ENCODE results near the gene USP5.

- TF ChIP-seq, protein P1, sequence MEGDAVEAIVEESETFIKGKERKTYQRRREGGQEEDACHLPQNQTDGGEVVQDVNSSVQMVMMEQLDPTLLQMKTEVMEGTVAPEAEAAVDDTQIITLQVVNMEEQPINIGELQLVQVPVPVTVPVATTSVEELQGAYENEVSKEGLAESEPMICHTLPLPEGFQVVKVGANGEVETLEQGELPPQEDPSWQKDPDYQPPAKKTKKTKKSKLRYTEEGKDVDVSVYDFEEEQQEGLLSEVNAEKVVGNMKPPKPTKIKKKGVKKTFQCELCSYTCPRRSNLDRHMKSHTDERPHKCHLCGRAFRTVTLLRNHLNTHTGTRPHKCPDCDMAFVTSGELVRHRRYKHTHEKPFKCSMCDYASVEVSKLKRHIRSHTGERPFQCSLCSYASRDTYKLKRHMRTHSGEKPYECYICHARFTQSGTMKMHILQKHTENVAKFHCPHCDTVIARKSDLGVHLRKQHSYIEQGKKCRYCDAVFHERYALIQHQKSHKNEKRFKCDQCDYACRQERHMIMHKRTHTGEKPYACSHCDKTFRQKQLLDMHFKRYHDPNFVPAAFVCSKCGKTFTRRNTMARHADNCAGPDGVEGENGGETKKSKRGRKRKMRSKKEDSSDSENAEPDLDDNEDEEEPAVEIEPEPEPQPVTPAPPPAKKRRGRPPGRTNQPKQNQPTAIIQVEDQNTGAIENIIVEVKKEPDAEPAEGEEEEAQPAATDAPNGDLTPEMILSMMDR (IDR thresholded peaks at IDR 0.05) = no peak
- TF ChIP-seq POLR2A (IDR thresholded peaks at IDR 0.05) = no peak
Observed at GRCh38 chr12:6810758-6811157, 41.2 kb upstream of the USP5 start.

Data from upper lobe of left lung (tissue), 4 donors.